NB4 (cell line): ENCODE data around the gene SLC7A7.

ENCODE experiments used
- CTCF ChIP-seq: IDR thresholded peaks from one replicate; pipeline ENCODE4 v1.5.1; 2012; ENCODE audit warnings: low read depth, low read length
- POLR2A ChIP-seq: IDR thresholded peaks from 2 replicates; pipeline ENCODE4 v1.6.1; 2011; ENCODE audit warnings: mild to moderate bottlenecking; ENCODE audit not compliant: insufficient read length; ENCODE audit errors: extremely low read depth

GRCh38 chr14:22821193-22822015 lies 6.2 kb upstream of the SLC7A7 start:
- TF ChIP-seq CTCF (no peak), POLR2A (no peak)
